ENCODE results near the gene ATP2B2.

Gene ATP2B2

DNA sequence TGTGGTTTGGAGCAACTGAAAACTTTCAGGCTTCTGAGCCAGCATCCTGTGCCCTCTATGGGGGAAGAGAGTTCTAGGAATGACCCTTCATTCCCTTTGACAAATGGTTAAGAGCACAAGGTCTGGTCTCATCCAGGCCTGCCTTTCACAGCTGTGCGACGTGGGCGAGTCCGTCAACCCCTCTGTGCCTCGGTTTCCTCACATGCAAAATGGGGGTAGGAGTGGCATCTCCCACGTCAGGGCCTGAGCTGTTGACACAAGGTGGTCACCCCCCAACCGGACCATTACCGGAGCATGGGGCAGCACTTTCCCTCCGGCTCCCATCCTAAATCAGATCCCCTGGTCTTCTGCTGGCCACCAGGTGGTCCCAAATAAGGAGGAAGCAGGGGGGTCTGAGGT is 70.4 kb downstream of the ATP2B2 start:
- TF ChIP-seq, protein P1, sequence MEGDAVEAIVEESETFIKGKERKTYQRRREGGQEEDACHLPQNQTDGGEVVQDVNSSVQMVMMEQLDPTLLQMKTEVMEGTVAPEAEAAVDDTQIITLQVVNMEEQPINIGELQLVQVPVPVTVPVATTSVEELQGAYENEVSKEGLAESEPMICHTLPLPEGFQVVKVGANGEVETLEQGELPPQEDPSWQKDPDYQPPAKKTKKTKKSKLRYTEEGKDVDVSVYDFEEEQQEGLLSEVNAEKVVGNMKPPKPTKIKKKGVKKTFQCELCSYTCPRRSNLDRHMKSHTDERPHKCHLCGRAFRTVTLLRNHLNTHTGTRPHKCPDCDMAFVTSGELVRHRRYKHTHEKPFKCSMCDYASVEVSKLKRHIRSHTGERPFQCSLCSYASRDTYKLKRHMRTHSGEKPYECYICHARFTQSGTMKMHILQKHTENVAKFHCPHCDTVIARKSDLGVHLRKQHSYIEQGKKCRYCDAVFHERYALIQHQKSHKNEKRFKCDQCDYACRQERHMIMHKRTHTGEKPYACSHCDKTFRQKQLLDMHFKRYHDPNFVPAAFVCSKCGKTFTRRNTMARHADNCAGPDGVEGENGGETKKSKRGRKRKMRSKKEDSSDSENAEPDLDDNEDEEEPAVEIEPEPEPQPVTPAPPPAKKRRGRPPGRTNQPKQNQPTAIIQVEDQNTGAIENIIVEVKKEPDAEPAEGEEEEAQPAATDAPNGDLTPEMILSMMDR (conservative IDR thresholded peaks at IDR 0.05; ENCODE audit: control insufficient read depth, insufficient read depth, low read depth, low read length), result no peak
- H3K4me3 ChIP-seq (ENCODE audit: control insufficient read depth, low read depth, low read length), result no peak overlapping the region
- no peak for DNase-seq (ENCODE audit: low read depth)

DNA sequence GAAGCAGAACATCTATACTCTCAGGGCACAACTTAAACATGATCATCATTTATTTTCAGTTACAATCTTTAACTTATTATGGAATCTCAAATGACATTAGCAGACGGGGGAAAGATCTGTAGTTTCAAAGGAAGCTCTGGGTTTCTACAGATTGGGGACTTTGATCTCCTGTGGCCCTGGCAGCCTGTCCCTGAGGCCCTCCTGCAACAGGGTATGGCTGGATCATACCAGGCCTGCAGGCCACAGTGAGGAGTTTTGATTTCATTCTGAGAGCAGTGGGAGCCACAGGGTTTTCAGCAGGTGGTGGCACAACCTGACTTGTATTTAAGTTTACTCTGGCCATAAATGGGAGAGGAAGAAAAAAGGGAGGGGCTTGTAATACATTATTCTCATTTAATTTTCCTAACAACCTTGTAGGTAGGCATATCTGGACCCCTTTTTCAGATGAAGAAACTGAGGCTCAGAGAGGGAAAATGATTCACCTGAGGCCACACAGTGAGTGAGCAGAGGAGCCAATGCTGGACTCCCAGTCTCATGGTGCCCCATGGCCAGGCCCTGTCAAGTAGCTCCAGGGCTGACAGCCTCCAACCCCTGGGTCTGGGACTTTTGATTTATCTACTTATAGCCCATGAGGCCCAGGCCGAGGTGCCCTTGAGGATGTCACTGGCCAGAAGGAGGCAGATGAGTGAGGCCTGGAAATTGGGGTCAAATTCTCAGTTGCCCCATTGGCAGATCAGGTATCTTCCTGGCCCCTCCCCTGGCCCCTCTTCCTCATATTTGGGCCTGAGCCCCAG is 71.0 kb downstream of the ATP2B2 start:
- H3K4me3 ChIP-seq (ENCODE audit: control insufficient read depth, low read depth, low read length), result no peak overlapping the region
- TF ChIP-seq, protein P1 (conservative IDR thresholded peaks at IDR 0.05; ENCODE audit: control insufficient read depth, insufficient read depth, low read depth, low read length), result no peak
- DNase-seq (ENCODE audit: low read depth), result no peak

DNA sequence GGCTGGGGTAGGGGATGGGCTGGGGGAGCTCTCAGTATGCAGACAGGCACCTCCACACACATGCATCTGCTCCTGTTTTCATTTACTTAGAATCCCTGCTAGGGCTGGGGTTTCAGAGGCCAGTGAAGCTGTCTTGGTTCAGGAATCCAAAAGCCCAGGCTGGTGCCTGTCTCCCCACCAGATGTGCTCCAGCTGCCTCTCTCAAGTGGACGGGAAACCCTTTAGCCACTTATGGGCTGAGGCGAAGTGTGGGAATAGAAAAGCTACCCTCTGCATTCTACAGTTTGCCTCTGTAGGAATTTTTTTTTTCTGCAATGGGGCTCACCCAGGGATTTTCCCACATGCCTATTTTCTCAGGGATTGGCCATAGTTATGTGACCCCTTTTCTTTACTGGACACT is 72.5 kb downstream of the ATP2B2 start:
- no peak overlapping the region for H3K4me3 ChIP-seq (ENCODE audit: control insufficient read depth, low read depth, low read length)
- TF ChIP-seq, protein P1 (conservative IDR thresholded peaks at IDR 0.05; ENCODE audit: control insufficient read depth, insufficient read depth, low read depth, low read length), result no peak
- no peak for DNase-seq (ENCODE audit: low read depth)

DNA sequence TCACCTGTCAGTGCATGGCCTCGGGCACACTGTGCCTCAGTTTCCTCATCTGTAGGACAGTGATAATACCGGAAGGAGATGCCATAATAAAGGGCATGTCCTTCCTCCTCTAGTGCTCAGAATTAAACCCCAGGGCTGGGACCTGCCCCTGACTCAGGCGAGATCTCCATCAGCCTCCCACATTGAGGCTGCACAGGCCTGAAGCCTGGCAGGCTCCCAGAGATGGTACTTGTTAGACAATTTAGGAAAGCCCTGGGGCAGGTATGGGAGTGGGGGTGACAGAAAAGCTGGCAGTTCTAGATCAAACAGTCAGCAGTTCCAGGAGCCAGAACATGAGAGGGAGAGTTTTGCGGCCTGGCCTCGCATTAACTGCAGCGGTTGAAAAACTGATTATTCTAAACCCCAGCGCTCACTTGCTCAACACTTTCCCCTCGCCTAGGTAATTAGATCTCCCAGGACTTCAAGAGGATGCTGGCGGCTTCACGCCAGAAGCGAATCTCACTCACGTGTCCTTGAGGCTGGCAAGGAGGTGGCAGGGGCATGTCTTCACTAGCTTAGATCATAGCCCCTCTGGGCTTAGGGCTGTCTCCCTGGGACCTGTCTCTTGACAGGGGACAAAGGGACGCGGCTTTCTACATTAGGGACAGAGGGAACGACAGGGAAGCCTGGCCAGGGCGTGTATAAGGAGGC is 73.1 kb downstream of the ATP2B2 start:
- DNase-seq (ENCODE audit: low read depth), result no peak
- no peak overlapping the region for H3K4me3 ChIP-seq (ENCODE audit: control insufficient read depth, low read depth, low read length)

DNA sequence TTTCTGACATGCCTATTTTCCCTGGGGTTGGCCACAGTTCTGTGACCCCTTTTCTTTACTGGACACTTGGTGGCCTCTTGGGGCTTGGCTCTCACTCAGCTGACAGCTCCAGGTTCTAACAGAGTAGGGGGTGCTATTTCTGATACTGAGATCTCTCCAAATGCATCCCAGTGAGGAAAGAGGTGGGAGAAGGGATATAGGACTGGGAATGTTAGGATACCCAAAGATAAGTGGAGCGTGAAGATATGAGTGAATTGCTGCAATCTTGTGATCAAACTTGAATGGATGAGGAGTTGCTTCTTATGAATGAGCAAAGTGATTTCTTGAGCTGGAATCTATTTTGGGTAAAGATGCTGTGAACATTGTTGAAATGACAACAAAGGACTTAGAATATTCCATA is 74.6 kb downstream of the ATP2B2 start:
- no peak overlapping the region for H3K4me3 ChIP-seq (ENCODE audit: control insufficient read depth, low read depth, low read length)
- no peak for DNase-seq (ENCODE audit: low read depth)
- TF ChIP-seq, protein P1 (conservative IDR thresholded peaks at IDR 0.05; ENCODE audit: control insufficient read depth, insufficient read depth, low read depth, low read length), result no peak

More for the DNA sequence above, 73.1 kb downstream of the ATP2B2 start:
- TF ChIP-seq, protein P1 (conservative IDR thresholded peaks at IDR 0.05; ENCODE audit: control insufficient read depth, insufficient read depth, low read depth, low read length), result no peak

DNA sequence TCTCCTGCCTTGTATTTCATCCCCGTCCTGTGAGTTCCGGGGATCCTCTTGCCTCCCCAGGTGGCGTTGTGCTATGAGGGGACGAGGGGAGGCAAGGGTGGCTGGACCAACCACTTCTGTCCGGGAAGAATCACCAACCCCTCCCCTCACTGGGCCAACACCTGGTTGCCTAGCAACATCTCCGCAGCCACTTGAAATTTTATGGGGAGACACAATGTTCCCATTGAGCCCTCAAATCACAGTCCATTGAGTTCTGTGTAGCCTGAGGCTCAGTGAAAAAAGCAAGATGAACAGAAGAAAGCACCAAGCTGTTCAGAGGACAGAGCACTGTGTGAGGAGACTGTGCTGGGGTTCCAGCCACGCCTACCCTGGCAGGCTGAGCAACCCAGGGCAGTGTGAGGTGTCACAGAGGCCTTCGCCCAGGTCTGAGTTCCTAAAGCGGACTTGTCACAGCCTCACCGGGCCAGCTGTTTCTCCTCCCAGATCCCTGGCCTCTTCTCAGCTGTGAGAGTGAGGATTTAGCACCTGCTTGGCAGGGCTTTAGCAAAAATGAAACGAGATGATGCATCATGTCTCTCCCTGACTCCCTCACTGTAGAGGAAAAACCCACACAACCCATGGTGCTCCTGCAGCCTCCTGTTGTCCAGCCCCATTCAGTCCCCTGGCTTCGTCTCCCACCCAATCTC is 76.8 kb downstream of the ATP2B2 start:
- no peak overlapping the region for H3K4me3 ChIP-seq (ENCODE audit: control insufficient read depth, low read depth, low read length)
- DNase-seq (ENCODE audit: low read depth), result no peak
- TF ChIP-seq, protein P1 (conservative IDR thresholded peaks at IDR 0.05; ENCODE audit: control insufficient read depth, insufficient read depth, low read depth, low read length), result no peak
